SKM-1 treated with dmso at 0.1 percent for 144 hours (cell line): Measurements from ENCODE around the gene STX10.
A peak's percentile ranks its signal among the peaks of the same experiment; 100 is the strongest.
"Not testable (repeated sequence)": the region's sequence is repeated elsewhere in the genome, so short reads cannot be mapped to it uniquely, and the experiment has no call there.

Source experiments
- DNase-seq: peaks from one replicate; lab custom pipeline; 2025; ENCODE audit not compliant: unreplicated experiment; lab: John Stamatoyannopoulos, UW

The STX10 gene

DNA sequence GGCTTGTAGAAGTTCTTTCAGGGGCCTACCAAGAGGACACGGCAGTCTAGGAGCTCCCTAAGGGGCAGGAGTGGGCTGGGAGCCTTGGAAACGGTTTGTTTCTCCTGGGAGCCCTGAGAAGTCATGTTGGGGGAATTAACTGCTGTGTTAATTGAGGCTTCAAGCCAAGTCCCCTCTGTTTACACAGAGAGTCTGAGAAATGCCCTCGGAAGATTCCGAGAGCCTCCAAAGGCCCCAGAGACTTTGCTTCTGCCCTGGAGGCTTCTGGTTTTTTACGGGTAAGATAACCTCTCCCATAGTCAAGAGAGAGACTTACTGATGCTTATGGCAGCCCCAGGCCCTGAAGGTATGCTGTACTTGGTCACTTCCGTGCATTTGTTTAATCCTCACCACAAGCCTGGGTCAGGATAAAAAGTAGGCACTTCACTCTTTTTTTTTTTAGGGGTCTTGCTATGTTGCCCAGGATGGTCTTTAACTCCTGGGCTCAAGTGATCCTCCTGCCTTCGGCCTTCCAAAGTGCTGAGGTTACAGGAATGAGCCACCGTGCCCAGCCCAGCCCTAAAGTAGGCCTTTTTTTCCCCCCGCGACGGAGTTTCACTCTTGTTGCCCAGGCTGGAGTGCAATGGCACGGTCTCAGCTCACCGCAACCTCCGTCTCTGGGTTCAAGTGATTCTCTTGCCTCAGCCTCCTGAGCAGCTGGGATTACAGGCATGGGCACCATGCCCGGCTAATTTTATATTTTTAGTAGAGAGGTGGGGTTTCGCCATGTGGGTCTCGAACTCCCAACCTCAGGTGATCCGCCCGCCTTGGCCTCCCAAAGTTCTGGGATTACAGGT is 15.2 kb upstream of the STX10 start:
- no peak for DNase-seq

- DNase-seq: no peak
These were observed 14.4 kb upstream of the STX10 start for GRCh38 chr19:13164343-13165161.

DNA sequence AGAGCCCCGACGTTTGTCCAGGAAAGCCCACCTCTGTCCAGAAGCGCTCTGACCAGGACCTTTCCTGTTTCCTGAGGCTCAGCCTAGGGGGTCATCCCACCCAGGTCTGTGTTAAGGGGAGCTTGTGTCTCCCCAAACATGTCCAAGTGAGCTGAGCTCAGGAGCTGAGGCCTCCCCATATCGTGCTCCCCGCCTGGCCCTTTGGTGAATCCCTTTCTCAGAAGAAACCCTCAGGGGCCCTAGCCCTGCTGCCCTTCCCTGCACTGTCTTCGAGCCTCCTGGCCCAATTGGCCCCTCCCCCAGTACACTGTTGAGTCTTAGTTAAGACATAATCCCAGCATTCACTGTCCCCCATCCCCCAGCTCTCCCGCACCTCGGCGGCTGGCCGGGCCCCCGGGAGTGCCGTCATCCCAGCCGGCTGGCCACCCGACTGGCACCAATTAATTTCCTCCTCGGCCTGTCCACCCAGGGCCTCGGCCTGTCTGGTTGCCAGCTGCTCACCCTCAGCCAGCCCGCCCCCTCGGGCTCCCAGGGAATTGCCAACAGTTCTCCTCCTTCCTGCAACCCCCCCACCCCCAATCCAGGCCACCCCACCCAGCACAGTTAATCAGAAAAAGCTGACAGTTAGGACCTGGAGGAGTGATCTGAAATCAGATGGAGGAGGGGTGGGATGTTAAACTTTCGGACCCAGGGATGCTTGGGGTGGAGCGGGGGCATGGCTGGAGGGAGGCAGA is 13.6 kb upstream of the STX10 start:
- DNase-seq: peak; percentile 20

GRCh38 chr19:13162724-13163608 is 12.8 kb upstream of the STX10 start:
- DNase-seq: peak; percentile 90

- DNase-seq: peak; percentile 13
These were observed 10.4 kb upstream of the STX10 start for GRCh38 chr19:13160557-13160956.

GRCh38 chr19:13159713-13160112 is 9.5 kb upstream of the STX10 start:
- no peak for DNase-seq

- peak; percentile 58 for DNase-seq
These were observed 5.5 kb upstream of the STX10 start for GRCh38 chr19:13155472-13156359.

GRCh38 chr19:13154911-13155471 is 4.8 kb upstream of the STX10 start:
- no peak for DNase-seq

GRCh38 chr19:13154241-13154778 is 4.1 kb upstream of the STX10 start:
- DNase-seq: peak; percentile 57

- DNase-seq: no peak
These were observed 3.5 kb upstream of the STX10 start for GRCh38 chr19:13153569-13154240.

DNA sequence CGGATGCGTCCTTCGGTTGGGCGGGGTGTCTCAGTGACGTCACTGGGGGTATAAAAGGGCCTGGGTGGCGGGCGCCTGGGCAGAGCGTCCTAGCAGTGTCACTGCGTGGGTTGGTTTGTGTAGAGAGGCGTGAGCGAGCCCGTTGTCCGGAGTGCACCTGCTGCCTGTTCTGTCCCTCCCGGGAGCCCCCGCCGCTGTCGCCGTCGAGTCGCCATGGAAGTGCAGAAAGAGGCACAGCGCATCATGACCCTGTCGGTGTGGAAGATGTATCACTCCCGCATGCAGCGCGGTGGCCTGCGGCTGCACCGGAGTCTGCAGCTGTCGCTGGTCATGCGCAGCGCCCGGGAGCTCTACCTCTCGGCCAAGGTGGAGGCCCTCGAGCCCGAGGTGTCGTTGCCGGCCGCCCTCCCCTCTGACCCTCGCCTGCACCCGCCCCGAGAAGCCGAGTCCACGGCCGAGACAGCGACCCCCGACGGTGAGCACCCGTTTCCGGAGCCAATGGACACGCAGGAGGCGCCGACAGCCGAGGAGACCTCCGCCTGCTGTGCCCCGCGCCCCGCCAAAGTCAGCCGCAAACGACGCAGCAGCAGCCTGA is 2.9 kb upstream of the STX10 start:
- peak; percentile 85 for DNase-seq

- DNase-seq: no peak
These were observed 2.3 kb upstream of the STX10 start for GRCh38 chr19:13152356-13152973.

- peak; percentile 94 for DNase-seq
These were observed 1.6 kb upstream of the STX10 start for GRCh38 chr19:13151605-13152355.

DNA sequence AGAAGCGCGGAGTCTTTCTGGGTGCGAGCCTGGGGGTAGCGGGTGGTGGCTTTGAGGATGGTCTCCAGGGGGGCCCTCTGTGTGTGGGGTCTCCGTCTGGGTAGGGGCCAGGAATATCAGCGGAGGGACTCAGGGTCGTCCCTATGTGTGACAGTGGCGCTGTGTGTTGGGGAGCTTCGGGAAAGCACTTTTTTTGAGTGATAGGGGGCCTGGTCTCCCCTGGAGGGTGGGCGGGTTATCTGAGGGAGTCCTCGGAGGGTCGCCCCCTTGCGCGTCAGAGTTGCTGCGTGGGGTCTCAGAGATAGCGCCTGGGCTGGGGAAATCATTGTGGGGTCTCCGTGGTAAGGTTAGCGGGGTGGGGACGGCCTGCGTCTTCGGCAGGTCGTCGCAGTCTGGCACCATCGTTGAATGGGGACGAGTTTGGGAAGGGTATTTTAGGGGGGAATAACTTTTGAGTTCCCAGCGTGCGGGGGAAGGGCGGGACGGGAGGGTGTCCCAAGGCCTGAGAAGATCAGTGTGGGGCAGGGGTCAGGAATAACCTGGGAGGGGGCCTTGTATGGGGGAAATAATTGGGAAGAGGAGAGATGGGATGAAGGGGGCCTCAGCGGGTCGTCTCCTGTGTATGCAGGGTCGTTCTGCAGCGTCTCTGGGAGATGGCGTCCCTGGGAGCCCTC is 893 bp upstream of the STX10 start:
- DNase-seq: no peak

- DNase-seq: no peak
These were observed 468 bp downstream of the STX10 start for GRCh38 chr19:13149628-13150186.

GRCh38 chr19:13149173-13149627 is 975 bp downstream of the STX10 start:
- DNase-seq: not testable (repeated sequence)
